ENCODE results near the gene PDZK1IP1. TPM values are rescaled to one million over a fixed set of nuclear protein-coding genes. Genes with fewer than 3 reads are reported as not detected.

The PDZK1IP1 gene
- total and polyA plus RNA-seq, 2 donors (not counting 3 experiments of a cell fraction or from before 2014, with no cell fraction given): 0.52 TPM; not detected in 1

DNA sequence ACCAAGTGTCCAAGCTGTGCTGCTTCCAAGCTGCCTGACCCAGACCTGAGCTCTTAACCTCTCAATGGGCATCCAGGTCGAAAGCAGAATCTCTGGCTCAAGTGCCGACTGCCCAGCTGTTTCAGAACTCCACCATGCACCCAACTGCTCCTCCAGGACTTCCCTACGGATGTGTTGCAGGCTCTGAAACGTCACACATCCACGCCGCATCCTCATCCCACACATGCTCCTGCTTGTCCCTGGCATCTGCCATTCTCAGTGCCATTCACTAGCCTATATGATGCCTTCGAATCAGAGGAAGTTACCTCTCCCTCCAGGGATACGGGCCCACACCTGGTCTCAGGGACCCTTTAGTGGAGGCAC lies 11.2 kb downstream of the PDZK1IP1 start:
- DNase-seq (ENCODE audit: low read depth, low spot score) (no peak), FAIRE-seq (no peak)
- no peaks in the 10 kb centered on the region for H3K9me1 ChIP-seq (replicated peaks; ENCODE audit: control insufficient read depth, extremely low read depth, insufficient read depth, low read length)
- H3K36me3 ChIP-seq (ENCODE audit: control insufficient read depth in 2 of 2, extremely low read depth in 1 of 2, insufficient read depth in 2 of 2, low read length in 2 of 2): no peaks in the 10 kb centered on the region
- BruUV-seq (replicated peaks): no TSS peak
- intact Hi-C loops (cut with micrococcal nuclease): loop anchor here (1.0 to 5.0 kb wide), 9 partner anchors 12 to 532 kb away; partner anchors contain the start of genes PDZK1IP1 and STIL
- no peaks in the 10 kb centered on the region for H3K27me3 ChIP-seq (ENCODE audit: control insufficient read depth in 2 of 2, insufficient read depth in 2 of 2, low read length in 2 of 2)
- H3K27ac ChIP-seq (ENCODE audit: insufficient read depth, low read depth, low read length): no peak overlapping the region
- H3K4me1 ChIP-seq (ENCODE audit: control insufficient read depth, extremely low read depth, insufficient read depth, low read length): peaks cover 19% of the 10 kb centered on the region
- no peak overlapping the region for H3K4me3 ChIP-seq (replicated peaks in 1 of 3; ENCODE audit: insufficient read depth in 1 of 3, low read depth in 1 of 3, low read length in 3 of 3)
- H3K79me2 ChIP-seq (ENCODE audit: control insufficient read depth, insufficient read depth, low read length): no peaks in the 10 kb centered on the region
- no peak overlapping the region for H3K4me2 ChIP-seq (ENCODE audit: insufficient read depth, low read length)
- TF ChIP-seq GATA2 (IDR thresholded peaks at IDR 0.05; ENCODE audit: insufficient read depth, insufficient read length, low read depth, low read length): no peak
- no peak for TF ChIP-seq EZH2 (IDR thresholded peaks at IDR 0.05; ENCODE audit: borderline replicate concordance, low read depth, low read length, severe bottlenecking)
- no peak for TF ChIP-seq MYC (IDR thresholded peaks at IDR 0.05; ENCODE audit: low read depth, low read length)
- TF ChIP-seq FOS (IDR thresholded peaks at IDR 0.05; ENCODE audit: borderline replicate concordance, insufficient read depth, low read length): no peak
- no peak for TF ChIP-seq POLR2A (IDR thresholded peaks at IDR 0.05; ENCODE audit: low read depth, low read length)
- no peak for TF ChIP-seq POLR2AphosphoS5 (IDR thresholded peaks at IDR 0.05; ENCODE audit: insufficient read depth, low read depth, low read length)
- no peak for TF ChIP-seq JUN (IDR thresholded peaks at IDR 0.05; ENCODE audit: borderline replicate concordance, insufficient read depth, insufficient read length, low read depth)
- TF ChIP-seq MAX (IDR thresholded peaks at IDR 0.05; ENCODE audit: insufficient read depth, insufficient read length): no peak
- TF ChIP-seq CTCF (IDR thresholded peaks at IDR 0.05; ENCODE audit: extremely low read depth in 1 of 2, insufficient read depth in 1 of 2, low read depth in 1 of 2, low read length in 2 of 2): no peak
- H3K9me3 ChIP-seq (replicated peaks; ENCODE audit: control insufficient read depth, insufficient read depth, low read length): no peaks in the 10 kb centered on the region
- ChIA-PET POLR2A (interaction anchor here (0.8 to 1.6 kb wide), 3 partner anchors 136 to 155 kb away, joined by 3 to 7 read pairs (median 4); partner anchors contain the start of genes CMPK1 and STIL), CTCF (interaction anchor here (0.6 to 8.1 kb wide), 71 partner anchors 10 to 819 kb away, joined by 3 to 223 read pairs (median 5); partner anchors contain the start of genes CMPK1, CYP4X1, EFCAB14 and FOXD2)
- H4K20me1 ChIP-seq (replicated peaks; ENCODE audit: control insufficient read depth, extremely low read depth, insufficient read depth, low read length): no peaks in the 10 kb centered on the region
- dilution Hi-C loops (cut with MboI; ENCODE audit: extremely low pct_ligation_motif_present, low sequenced_read_pairs): no loop called here
- H2AFZ ChIP-seq (ENCODE audit: low read depth, low read length): peak overlapping the region; percentile 12
- no peak overlapping the region for H3K9ac ChIP-seq (replicated peaks; ENCODE audit: extremely low read depth, insufficient read depth, low read length)
